ENCODE measurements around the gene SLC13A2.

The SLC13A2 gene

DNA sequence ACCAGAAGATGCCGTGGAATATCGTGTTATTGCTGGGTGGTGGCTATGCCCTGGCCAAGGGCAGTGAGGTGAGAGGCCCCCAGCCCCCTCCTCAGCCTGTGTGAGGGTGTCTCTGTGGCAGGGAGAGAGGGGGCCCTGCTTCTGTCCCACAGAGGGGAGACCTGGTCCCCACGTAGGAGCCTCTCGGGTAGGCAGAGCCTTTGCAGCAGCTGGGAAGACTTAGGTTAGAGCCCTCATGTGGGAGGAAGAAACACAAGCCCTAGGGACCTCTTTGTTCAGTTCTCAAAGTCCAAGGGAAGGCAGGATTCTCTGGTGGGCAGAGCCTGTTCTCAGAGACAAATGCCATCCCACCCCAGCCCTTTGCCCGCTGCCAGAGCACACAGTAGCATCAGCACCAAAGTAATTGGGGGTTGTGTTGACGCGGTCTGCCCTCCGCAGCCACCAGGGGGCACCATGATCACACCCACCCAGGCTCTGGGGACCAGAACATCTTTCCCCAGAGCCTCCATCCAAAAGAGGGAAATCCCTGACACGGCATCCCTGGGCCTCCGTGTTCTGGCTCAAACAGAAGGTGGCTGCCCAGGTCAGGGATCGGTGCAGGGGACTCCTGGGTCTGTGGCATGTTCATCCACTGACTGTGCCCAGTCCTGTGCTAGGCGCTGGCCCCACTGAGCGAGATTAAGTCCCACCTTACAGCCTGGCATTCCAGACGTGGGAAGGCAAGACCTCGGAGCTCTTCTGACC lies 21.2 kb downstream of the SLC13A2 start:
- DNase-seq: peak; percentile 72 to 81

DNA sequence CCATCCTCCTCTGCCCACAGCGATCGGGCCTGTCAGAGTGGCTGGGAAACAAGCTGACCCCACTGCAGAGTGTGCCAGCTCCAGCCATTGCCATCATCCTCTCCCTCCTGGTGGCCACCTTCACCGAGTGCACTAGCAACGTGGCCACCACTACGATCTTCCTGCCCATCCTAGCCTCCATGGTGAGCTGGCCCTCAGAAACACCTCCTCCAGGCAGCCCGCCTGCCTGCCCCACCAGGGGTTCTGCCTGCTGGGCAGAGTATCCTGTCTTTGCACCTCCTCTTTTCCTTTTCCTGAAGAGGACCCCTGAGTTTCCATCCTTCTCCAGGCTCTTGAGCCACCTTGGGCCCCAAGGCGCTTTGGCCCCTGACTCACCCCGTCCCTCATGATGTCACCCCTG lies 22.2 kb downstream of the SLC13A2 start:
- no peak for DNase-seq

DNA sequence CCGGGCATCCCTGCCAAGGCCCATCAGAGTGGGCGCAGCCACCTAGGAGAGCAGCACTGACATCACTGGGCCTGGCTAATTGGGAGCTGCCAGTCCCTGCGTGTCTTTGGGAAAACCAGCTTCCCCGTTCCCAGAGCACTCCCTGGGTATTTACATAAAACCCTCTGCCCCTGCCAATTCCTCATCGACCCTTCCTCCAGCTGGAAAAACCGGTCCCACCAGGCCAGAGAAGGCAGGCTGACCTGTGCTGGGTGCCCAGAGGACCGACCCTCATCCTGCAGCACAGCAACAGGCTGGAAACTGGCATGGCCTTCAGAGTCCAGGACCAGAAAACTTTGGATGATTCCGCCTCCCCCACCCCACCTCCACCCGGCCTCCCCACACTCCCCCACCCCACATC lies 24.5 kb downstream of the SLC13A2 start:
- DNase-seq: no peak

GRCh38 chr17:28498652-28499363 lies 25.4 kb downstream of the SLC13A2 start:
- DNase-seq: no peak

DNA sequence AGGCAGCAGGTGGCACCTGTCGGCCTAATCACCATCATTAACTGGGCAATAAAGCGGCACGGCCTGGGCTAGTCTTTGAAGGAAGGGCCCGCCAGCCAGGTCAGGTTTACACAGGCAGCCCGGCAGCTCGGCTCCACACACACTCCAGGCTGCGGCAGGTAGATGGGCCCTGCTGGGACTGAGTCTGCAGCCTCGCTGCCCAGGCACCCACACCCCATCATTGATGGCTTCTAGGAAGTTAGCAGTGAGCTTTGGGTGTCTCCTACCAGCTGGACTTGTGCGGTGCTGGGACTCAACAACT lies 25.9 kb downstream of the SLC13A2 start:
- DNase-seq: no peak

- no peak for DNase-seq
These were observed 26.4 kb downstream of the SLC13A2 start for GRCh38 chr17:28499684-28500357.

DNA sequence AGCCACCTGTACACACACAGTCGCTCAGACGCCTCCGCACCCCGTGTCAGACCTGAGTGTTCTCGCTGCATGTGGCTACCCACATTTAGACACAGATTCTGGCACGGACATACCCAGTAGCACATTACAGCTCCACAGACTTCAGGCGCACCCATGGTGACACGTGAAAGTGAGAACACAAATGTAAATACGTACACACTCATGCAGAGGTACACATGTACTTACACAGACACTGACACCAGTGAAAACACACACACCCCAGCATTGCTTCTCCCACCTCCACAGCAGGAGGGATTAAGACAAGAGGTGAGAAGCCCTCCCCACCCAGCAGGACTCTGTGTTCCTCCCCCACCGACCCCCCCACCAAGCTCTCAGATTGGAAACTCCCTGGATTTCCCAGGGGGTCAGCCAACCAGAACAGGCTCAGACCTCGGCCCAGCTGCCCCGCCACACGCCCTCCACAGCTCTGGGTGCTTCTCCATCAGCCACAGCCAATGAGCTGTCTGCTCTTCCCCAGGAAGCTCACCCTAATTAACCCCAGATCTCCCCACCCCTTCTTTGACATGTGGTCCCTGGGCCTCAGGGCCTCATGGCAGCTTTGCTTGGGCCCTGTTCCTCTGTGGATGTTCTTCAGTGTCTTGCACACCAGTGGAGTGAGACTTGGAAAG lies 27.4 kb downstream of the SLC13A2 start:
- DNase-seq: no peak

- DNase-seq: no peak
These were observed 28.2 kb downstream of the SLC13A2 start for GRCh38 chr17:28501421-28502284.

- no peak for DNase-seq
These were observed 30.0 kb downstream of the SLC13A2 start for GRCh38 chr17:28503420-28503819.

GRCh38 chr17:28505986-28506665 lies 32.7 kb downstream of the SLC13A2 start, which contains the start of gene FOXN1:
Gene FOXN1 (plus strand): TSS chr17:28506348. CDS start chr17:28523970, 17,622 bp downstream.
- no peak for DNase-seq

- DNase-seq: no peak
These were observed 33.5 kb downstream of the SLC13A2 start for GRCh38 chr17:28506763-28507487.

DNA sequence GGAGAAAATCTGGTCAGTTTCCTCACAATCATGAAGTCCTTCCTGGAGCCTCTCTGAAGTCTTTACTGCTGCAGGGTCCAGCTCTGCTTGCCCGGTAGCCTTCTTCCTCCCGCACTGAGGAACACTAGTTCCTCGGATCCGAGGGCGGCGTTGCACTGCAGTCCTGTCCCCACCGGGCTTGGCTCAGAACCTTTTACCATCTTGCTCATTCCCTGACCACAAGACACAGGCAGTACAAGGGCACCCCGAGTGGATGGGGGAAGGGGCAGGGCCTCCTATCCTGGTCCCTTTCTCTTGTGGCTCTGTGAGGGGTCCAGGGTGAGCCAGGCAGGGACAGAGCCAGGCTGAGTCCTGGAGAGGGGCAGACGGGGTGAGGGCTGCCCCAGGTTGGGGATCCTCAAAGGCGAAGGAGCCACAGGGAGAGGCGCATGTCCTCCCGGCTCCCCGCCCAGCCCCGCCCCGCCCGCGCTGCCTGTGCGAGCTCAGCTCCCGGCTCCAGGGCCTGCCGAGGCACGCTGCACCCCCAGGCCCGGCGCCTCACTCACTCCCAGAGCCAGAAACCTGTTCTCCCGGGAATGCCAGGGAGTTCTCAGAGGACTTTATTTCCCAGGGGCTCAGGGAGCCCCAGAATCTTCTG lies 34.2 kb downstream of the SLC13A2 start:
- no peak for DNase-seq

DNA sequence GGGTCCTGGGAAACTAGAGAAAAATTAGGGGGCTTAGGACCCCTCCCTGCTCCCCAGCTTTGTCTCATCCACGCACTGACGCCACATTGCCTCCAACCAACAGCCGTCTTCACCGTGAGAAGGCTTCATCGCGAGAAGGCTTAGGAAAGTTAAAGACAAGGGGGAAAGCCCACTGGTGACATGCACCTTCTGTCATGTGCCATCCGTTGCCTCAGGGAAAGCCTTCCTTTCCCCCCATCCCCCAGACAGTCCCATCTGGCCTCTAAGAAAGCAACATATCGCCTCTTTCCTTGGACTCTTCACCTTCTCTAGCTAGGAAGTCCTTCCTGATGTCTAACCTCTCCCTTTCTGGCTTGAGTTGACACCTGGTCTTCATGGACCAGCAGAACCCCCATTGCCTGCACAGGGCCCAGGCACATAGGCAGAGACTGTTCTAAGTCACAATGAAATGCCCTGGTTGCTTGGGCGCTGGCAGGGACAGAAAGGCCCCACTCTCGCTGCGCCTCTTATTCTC lies 34.8 kb downstream of the SLC13A2 start:
- DNase-seq: no peak

DNA sequence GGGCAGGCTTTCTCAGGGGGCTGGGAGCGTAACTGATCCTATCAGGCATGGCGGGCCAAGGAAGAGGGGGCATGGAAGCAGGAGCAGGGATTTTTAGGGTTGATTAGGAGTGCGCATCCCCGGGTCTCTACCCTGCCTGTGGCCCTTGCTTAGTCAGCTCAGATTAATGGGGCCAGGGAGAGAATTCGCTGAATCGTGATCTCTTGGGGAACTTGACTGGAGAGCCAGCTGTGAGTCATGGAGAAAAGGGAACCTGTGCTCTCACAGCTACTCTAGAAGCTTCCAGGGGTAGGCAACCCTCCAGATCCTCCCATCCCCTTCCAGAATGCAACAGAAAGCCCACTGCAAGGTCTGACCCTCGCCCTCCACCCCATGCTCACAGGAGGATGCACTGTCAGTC lies 36.3 kb downstream of the SLC13A2 start:
- no peak for DNase-seq

DNA sequence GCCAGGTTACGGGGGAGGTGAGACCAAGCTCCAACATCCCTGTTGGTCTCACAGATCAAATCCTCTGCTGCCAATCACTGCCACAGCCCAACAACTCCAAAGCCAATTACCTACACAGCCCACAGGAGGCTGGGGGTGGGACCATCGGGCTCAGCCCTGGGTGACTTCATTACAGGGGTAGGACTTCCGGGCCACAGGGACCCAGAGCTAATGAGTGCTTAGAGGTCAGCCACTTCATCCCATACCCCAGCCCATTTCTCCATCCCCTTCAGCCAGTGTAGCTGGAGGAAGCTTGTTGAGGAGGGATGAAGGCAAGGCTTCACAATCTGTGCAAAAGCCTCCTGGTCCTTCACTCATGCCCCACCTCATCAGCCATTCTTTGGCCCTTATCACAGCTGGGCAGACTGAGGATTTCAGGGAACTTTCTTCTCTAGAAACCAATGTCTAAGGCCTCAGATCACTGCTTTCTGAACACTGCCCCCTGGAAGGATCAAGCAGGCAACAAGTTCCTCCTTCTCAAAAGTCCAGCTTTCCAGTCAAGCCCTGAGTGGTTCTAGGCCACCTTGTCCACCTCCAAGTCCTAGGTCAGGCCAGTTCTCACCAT lies 38.5 kb downstream of the SLC13A2 start:
- DNase-seq: no peak

DNA sequence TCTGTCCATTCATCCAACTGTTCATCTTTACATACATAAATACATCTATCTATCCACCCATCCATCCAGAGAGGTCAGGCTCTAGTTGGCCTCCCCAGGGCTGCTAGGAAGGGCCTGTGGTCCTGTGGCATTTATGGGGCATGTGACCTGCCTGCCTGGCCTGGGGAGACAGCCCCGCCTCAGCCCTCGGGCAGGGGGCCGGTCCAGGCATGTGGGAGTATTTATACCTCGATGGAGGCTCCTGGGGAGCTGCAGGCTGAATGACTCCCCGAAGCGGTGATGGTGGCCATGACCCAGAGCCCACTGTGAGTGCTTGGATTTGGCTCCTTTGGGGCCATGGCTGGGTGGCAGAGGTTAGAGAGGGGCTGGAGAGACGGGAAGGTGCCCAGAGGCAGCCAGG lies 40.0 kb downstream of the SLC13A2 start:
- no peak for DNase-seq

GRCh38 chr17:28514561-28515002 lies 41.1 kb downstream of the SLC13A2 start:
- DNase-seq: no peak

GRCh38 chr17:28515518-28515917 lies 42.1 kb downstream of the SLC13A2 start:
- DNase-seq: no peak

DNA sequence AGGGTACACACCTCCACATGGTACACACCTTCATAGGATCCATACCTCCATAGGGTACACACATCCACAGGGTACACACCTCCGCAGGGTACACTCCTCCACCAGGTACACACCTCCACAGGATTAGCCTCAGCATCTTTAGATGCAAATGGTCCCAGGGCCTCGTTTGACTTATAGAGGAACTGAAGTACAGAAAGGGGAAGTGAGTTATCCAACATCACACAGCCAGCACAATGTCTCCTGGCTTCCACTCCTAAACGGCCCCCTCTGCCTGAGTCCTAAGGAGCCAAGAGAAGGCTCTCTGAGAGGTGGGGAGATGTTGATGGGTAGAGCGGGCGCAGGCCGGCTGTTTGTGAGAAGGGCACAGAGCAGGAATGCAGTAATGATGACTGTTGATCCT lies 44.7 kb downstream of the SLC13A2 start:
- no peak for DNase-seq

- DNase-seq: no peak
These were observed 45.1 kb downstream of the SLC13A2 start for GRCh38 chr17:28518578-28518977.

Measured in activated CD4-positive, alpha-beta T cell treated with anti-CD3 and anti-CD28 coated beads for 4 hours (primary cell).